ENCODE results near the gene NFIB.

NFIB gene

GRCh38 chr9:14301006-14301405 lies 12.9 kb downstream of the NFIB start:
- H3K27ac ChIP-seq, result no peak overlapping the region
- no peak for TF ChIP-seq ZFX (IDR thresholded peaks at IDR 0.05; ENCODE audit: borderline replicate concordance)
- TF ChIP-seq, protein P1, sequence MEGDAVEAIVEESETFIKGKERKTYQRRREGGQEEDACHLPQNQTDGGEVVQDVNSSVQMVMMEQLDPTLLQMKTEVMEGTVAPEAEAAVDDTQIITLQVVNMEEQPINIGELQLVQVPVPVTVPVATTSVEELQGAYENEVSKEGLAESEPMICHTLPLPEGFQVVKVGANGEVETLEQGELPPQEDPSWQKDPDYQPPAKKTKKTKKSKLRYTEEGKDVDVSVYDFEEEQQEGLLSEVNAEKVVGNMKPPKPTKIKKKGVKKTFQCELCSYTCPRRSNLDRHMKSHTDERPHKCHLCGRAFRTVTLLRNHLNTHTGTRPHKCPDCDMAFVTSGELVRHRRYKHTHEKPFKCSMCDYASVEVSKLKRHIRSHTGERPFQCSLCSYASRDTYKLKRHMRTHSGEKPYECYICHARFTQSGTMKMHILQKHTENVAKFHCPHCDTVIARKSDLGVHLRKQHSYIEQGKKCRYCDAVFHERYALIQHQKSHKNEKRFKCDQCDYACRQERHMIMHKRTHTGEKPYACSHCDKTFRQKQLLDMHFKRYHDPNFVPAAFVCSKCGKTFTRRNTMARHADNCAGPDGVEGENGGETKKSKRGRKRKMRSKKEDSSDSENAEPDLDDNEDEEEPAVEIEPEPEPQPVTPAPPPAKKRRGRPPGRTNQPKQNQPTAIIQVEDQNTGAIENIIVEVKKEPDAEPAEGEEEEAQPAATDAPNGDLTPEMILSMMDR (IDR thresholded peaks at IDR 0.05), result no peak

- no peak overlapping the region for H3K27ac ChIP-seq
- no peak for TF ChIP-seq ZFX (IDR thresholded peaks at IDR 0.05; ENCODE audit: borderline replicate concordance)
- TF ChIP-seq, protein P1 (IDR thresholded peaks at IDR 0.05), result no peak
Measured at GRCh38 chr9:14300588-14300987, 13.4 kb downstream of the NFIB start.

DNA sequence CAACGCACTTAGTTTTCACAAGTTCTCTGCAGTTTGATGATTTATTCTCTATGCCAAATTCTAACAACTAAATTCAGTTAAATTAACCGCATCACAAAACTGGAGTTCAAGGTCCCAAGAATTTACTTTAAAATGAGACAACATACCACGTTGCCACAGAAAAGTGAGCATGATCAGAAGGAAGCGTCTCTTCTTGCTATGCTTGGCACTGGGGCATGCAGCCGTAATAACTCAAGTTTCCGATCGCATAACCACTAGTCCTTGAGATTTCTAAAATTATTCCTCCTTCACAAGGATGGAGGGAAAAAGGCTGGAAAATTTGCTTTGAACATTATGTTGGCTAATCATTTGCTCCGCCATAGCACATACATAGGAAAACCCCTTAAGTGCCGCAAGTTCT lies 13.9 kb downstream of the NFIB start:
- no peak overlapping the region for H3K27ac ChIP-seq
- no peak for TF ChIP-seq ZFX (IDR thresholded peaks at IDR 0.05; ENCODE audit: borderline replicate concordance)
- TF ChIP-seq, protein P1 (IDR thresholded peaks at IDR 0.05), result no peak

DNA sequence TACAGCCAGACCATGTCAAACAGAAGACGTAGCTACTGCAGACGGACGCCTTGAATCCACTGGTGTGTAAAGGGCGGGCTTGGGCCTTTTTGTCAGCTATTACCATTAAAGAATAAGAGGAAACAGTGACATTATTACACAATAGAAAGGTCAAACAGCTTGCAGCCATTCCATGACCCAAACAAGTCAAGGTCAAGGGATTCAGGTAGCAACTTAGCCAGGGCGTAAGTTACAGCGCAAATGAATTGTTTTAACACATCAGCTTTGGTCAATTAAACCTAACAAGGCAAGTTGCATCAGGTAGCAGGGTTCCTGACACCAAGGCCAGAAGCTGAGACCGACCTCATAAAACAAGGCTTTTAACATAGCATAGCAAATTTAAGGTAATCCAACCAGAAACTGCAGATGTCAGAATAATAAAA lies 15.3 kb downstream of the NFIB start:
- H3K27ac ChIP-seq, result no peak overlapping the region
- TF ChIP-seq, protein P1 (IDR thresholded peaks at IDR 0.05), result no peak
- no peak for TF ChIP-seq ZFX (IDR thresholded peaks at IDR 0.05; ENCODE audit: borderline replicate concordance)

DNA sequence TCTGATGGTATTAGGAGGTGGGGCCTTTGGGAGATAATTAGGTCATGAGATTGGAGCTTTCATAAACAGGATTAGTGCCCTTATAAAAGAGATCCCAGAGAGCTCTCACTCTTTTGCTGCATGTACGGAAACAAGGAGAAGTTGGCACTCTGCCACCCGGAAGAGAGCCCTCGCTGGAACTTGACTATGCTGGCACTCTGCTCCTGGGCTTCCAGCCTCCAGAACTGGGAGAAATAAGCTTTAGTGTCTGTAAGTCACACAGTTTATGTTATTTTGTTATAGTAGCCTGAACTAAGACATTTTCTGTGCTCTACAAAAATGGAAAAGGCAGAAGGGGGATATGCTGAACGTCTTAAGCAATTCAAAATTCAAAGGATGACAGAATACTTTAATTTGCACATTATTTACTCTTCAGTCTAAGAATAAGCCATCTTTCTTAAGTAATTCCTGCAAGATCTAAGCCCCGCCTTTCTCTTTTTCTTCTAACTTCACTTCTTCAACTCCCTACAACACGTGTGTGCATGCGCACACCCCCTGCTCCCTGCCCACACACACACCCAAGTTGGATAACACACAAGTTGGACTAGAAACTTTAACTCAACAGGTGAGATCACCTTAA lies 17.3 kb downstream of the NFIB start:
- TF ChIP-seq ZFX (IDR thresholded peaks at IDR 0.05; ENCODE audit: borderline replicate concordance), result no peak
- TF ChIP-seq, protein P1 (IDR thresholded peaks at IDR 0.05), result no peak
- H3K27ac ChIP-seq, result no peak overlapping the region

GRCh38 chr9:14294659-14295058 lies 19.3 kb downstream of the NFIB start:
- TF ChIP-seq, protein P1 (IDR thresholded peaks at IDR 0.05), result no peak
- no peak for TF ChIP-seq ZFX (IDR thresholded peaks at IDR 0.05; ENCODE audit: borderline replicate concordance)
- H3K27ac ChIP-seq, result no peak overlapping the region

- H3K27ac ChIP-seq, result no peak overlapping the region
- TF ChIP-seq, protein P1 (IDR thresholded peaks at IDR 0.05), result no peak
- TF ChIP-seq ZFX (IDR thresholded peaks at IDR 0.05; ENCODE audit: borderline replicate concordance), result no peak
Measured at GRCh38 chr9:14293801-14294200, 20.1 kb downstream of the NFIB start.

Measured in 22Rv1 (cell line).